ENCODE data around the gene CHURC1.

The CHURC1 gene

GRCh38 chr14:64937171-64937820, 23.0 kb downstream of the CHURC1 start:
- no peak for TF ChIP-seq CTCF (IDR thresholded peaks at IDR 0.05)
- DNase-seq (ENCODE audit: low spot score): no peak
- Histone ChIP-seq H3K27ac (peak overlapping the region in 1 of 2 donors; percentile 67), H3K4me3 (no peak overlapping the region)

GRCh38 chr14:64937821-64938193, 23.6 kb downstream of the CHURC1 start:
- DNase-seq (ENCODE audit: low spot score): no peak
- TF ChIP-seq CTCF (IDR thresholded peaks at IDR 0.05): peak; percentile 19
- peak overlapping the region in 1 of 2 donors; percentile 67 for H3K27ac ChIP-seq

GRCh38 chr14:64938972-64939816, 24.9 kb downstream of the CHURC1 start:
- TF ChIP-seq CTCF (IDR thresholded peaks at IDR 0.05): no peak
- no peak for DNase-seq (ENCODE audit: low spot score)
- Histone ChIP-seq H3K4me3 (no peak overlapping the region), H3K27ac (no peak overlapping the region)

More at GRCh38 chr14:64937821-64938193, 23.6 kb downstream of the CHURC1 start:
- H3K4me3 ChIP-seq: no peak overlapping the region

- Histone ChIP-seq H3K27ac (no peak overlapping the region), H3K4me3 (no peak overlapping the region)
- TF ChIP-seq CTCF (IDR thresholded peaks at IDR 0.05): no peak
- DNase-seq (ENCODE audit: low spot score): no peak
Observed at GRCh38 chr14:64939817-64940190, 25.5 kb downstream of the CHURC1 start.

- no peak overlapping the region for H3K27ac ChIP-seq
- TF ChIP-seq CTCF (IDR thresholded peaks at IDR 0.05): no peak
- no peak overlapping the region for H3K4me3 ChIP-seq
- no peak for DNase-seq (ENCODE audit: low spot score)
Observed at GRCh38 chr14:64940336-64940910, 26.2 kb downstream of the CHURC1 start.

GRCh38 chr14:64942531-64943111, 28.4 kb downstream of the CHURC1 start, which contains the start of gene GPX2:
TSS of gene GPX2 (minus strand) at chr14:64942745. CDS start at chr14:64942726, 19 bp downstream.
- no peak within 1 kb of the TSS for H3K27ac ChIP-seq
- no peak for DNase-seq (ENCODE audit: low spot score)
- TF ChIP-seq CTCF (IDR thresholded peaks at IDR 0.05): no peak
- H3K4me3 ChIP-seq: no peak within 1 kb of the TSS
